ENCODE data around the gene ATP6V0B.

ATP6V0B gene

DNA sequence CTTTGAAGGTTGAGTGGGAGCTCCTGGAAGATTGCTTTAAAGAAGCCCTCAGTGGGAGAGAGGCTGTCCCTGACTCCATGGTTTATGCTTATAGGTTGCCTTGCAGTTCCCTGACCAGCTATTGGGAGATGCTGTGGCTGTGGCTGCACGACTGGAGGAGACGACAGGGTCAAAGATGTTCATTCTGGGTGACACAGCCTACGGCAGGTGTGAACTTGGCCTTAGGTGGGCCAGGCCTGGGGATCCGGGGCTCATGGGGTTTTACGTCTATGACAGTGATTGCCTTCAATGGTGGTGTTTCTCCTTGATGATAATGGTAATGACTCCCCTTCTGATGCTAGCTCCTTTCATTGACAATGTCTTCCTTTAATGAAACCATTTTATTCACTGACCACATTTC, 4.3 kb upstream of the ATP6V0B start:
- Mint-ChIP-seq H3K9me3 (no peaks in the 10 kb centered on the region), H3K27me3 (no peaks in the 10 kb centered on the region), H3K4me1 (ENCODE audit: low read depth) (peaks cover 35% of the 10 kb centered on the region), H3K27ac (peak overlapping the region; percentile 97), H3K4me3 (peak overlapping the region; percentile 99), H3K36me3 (ENCODE audit: low read depth) (peaks cover 68% of the 10 kb centered on the region)
- DNase-seq, result no peak

- Mint-ChIP-seq H3K36me3 (ENCODE audit: low read depth) (peaks cover 72% of the 10 kb centered on the region), H3K9me3 (no peaks in the 10 kb centered on the region), H3K27ac (peak overlapping the region; percentile 97), H3K27me3 (no peaks in the 10 kb centered on the region), H3K4me1 (ENCODE audit: low read depth) (peaks cover 37% of the 10 kb centered on the region), H3K4me3 (peak overlapping the region; percentile 99)
- no peak for DNase-seq
Measured at GRCh38 chr1:43970911-43971310, 3.8 kb upstream of the ATP6V0B start.

- peaks cover 43% of the 10 kb centered on the region for H3K4me1 Mint-ChIP-seq (ENCODE audit: low read depth)
- no peaks in the 10 kb centered on the region for H3K27me3 Mint-ChIP-seq
- H3K4me3 Mint-ChIP-seq, result peak overlapping the region; percentile 99
- peaks cover 75% of the 10 kb centered on the region for H3K36me3 Mint-ChIP-seq (ENCODE audit: low read depth)
- H3K27ac Mint-ChIP-seq, result no peak overlapping the region
- no peak for DNase-seq
- no peaks in the 10 kb centered on the region for H3K9me3 Mint-ChIP-seq
Measured at GRCh38 chr1:43971336-43971980, 3.3 kb upstream of the ATP6V0B start.

DNA sequence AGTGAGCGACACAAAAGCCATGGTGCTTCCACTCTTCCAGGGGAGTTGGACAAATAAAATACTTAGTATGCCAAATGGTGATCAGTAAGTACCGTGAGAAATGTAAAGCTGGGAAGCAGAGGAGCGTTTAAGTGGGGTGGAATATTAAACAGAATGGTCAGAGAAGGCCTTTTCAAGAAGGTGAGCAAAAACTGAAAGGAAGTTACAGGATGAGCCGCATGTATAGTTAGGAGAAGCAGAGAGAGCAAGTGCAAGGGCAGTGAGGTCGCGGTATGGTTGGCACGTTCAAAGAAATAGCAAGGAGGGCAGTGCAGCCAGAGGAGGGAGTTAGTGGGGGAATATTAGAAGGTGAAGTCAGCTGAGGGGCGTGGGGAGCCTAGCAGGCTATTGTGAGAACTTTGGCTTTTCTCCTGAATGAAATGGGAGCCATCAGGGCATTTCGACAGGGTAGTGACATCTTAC, 748 bp upstream of the ATP6V0B start:
- H3K36me3 Mint-ChIP-seq (ENCODE audit: low read depth), result peaks cover 83% of the 10 kb centered on the region
- peaks cover 66% of the 10 kb centered on the region for H3K4me1 Mint-ChIP-seq (ENCODE audit: low read depth)
- no peak for DNase-seq
- H3K9me3 Mint-ChIP-seq, result no peaks in the 10 kb centered on the region
- H3K27ac Mint-ChIP-seq, result peak overlapping the region; percentile 93
- H3K4me3 Mint-ChIP-seq, result peak overlapping the region; percentile 90
- no peaks in the 10 kb centered on the region for H3K27me3 Mint-ChIP-seq

DNA sequence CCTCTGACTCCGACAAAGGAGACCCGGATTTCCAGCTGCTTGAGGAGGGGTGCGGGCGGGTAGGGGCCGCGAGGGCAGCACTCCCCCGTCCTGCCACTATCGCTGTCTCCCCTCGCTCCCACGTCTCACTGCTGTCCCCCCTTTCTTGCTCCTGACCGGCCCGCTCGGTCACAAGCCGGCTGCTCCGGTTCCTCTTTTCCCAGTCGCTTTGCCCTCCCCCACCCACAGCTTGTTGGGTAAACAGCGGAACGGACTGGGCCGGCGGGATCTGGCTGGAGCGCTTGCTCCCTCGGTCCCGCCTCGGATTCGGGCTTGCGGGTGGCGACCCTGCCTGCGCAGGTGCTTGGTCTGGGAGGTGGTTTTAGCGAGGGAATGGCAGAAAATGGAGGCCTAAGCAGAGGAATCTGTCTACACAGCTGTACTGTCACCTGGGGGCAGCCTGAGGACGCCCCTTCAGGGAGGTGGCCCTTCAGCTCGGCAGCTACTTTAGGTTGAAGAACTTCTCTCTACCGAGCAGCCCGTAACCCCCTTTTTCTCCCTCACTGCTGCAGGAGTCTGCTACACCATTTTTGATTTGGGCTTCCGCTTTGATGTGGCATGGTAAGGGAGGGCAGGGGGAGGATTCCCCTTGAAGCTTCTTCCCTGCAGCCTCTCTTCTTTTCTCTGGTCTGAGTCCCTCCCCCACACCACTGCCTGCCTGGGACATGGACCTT, 645 bp downstream of the ATP6V0B start:
- peaks cover 66% of the 10 kb centered on the region for H3K4me1 Mint-ChIP-seq (ENCODE audit: low read depth)
- DNase-seq, result no peak
- H3K4me3 Mint-ChIP-seq, result peak overlapping the region; percentile 90
- H3K27me3 Mint-ChIP-seq, result no peaks in the 10 kb centered on the region
- peaks cover 85% of the 10 kb centered on the region for H3K36me3 Mint-ChIP-seq (ENCODE audit: low read depth)
- no peaks in the 10 kb centered on the region for H3K9me3 Mint-ChIP-seq
- peak overlapping the region; percentile 93 for H3K27ac Mint-ChIP-seq

DNA sequence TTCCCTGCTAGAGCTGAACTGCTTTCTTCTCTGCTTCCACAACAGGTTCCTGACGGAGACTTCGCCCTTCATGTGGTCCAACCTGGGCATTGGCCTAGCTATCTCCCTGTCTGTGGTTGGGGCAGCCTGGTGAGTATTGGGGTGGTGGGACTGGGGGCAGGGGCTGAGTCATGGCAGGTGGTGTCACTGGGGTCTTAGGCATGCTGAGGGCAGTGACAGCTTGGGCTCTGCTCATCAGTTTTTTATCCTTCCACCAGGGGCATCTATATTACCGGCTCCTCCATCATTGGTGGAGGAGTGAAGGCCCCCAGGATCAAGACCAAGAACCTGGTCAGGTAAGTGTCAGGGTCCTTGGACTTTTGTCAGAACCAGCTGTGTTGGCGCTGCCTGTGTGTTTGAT, 1.3 kb downstream of the ATP6V0B start:
- Mint-ChIP-seq H3K36me3 (ENCODE audit: low read depth) (peaks cover 83% of the 10 kb centered on the region), H3K4me3 (peak overlapping the region; percentile 90), H3K4me1 (ENCODE audit: low read depth) (peaks cover 66% of the 10 kb centered on the region), H3K27ac (peak overlapping the region; percentile 93), H3K27me3 (no peaks in the 10 kb centered on the region), H3K9me3 (no peaks in the 10 kb centered on the region)
- no peak for DNase-seq

DNA sequence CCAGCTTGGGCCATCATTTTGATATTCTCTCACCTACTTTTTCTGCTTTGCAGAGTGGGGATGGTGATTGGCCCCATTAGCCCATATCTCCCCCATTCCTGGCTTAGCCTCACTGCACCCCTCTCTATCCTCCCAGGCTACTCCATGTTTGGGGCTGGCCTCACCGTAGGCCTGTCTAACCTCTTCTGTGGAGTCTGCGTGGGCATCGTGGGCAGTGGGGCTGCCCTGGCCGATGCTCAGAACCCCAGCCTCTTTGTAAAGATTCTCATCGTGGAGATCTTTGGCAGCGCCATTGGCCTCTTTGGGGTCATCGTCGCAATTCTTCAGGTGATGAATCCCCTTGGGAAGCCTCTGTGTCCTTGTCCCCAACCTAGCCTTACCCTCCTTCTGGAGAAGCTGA, 2.1 kb downstream of the ATP6V0B start:
- Mint-ChIP-seq H3K27me3 (no peaks in the 10 kb centered on the region), H3K4me1 (ENCODE audit: low read depth) (peaks cover 63% of the 10 kb centered on the region), H3K4me3 (peak overlapping the region; percentile 90), H3K9me3 (no peaks in the 10 kb centered on the region), H3K36me3 (ENCODE audit: low read depth) (peaks cover 83% of the 10 kb centered on the region), H3K27ac (peak overlapping the region; percentile 27)
- DNase-seq, result no peak

- H3K36me3 Mint-ChIP-seq (ENCODE audit: low read depth), result peaks cover 81% of the 10 kb centered on the region
- H3K27ac Mint-ChIP-seq, result peak overlapping the region; percentile 2
- peak overlapping the region; percentile 90 for H3K4me3 Mint-ChIP-seq
- no peaks in the 10 kb centered on the region for H3K27me3 Mint-ChIP-seq
- H3K9me3 Mint-ChIP-seq, result no peaks in the 10 kb centered on the region
- H3K4me1 Mint-ChIP-seq (ENCODE audit: low read depth), result peaks cover 62% of the 10 kb centered on the region
- DNase-seq, result no peak
Measured at GRCh38 chr1:43977376-43978263, 2.9 kb downstream of the ATP6V0B start.

DNA sequence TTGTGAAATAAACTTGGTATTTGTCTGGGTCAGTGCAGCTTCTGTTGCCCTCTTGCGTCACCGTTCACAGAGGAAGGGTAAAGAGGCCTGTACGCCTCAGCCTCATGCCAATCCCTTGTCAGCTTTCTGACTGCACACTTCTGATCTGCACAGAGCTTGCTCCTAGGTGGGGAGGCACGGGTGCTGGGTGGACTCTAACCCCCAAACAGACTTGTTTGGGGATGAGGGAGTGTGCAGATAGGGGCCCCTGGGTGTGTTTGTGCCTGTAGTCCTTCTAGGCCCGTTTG, 3.4 kb downstream of the ATP6V0B start:
- Mint-ChIP-seq H3K36me3 (ENCODE audit: low read depth) (peaks cover 81% of the 10 kb centered on the region), H3K4me1 (ENCODE audit: low read depth) (peaks cover 58% of the 10 kb centered on the region), H3K27ac (no peak overlapping the region), H3K4me3 (peak overlapping the region; percentile 90), H3K9me3 (no peaks in the 10 kb centered on the region), H3K27me3 (no peaks in the 10 kb centered on the region)
- no peak for DNase-seq

DNA sequence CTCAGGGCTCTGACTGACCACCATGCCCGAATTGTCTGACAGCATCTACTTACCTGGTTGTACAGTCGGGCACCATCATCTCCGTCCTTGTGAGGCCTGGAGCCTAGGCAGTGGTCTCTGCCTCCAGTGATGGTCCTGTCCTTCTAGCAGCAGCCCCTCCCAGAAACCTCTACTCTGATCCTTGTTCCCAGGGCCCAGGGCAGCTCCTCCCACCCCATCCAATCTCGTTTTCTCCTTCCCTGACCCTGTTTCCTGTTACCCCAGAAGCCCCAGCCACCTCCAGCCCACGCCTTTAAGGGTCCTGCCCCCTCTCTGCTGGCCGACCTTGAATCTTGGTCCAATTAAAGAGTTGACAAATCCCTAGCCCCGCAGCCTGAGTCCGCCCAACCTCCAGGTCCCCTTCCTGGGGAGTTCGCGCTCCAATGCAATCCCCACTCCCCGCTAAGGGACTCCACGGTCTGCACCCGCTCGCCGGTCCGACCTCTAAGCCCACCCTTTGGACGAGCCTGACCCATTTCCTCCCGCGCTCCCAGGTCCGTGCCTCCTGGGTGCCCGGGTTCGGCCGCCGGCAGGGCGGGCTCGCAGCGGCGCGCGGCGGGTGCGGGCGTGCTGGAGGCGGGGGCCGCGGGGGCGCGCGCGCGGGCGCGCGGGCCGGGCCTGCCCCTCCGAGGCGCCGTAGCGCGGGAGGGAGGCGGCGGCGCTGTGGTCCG, 3.9 kb downstream of the ATP6V0B start, which contains the start of gene B4GALT2:
TSS of gene B4GALT2 (plus strand) at position 660 of the 710 bp plus-strand sequence. CDS start 1,951 bp downstream, outside the sequence.
- Mint-ChIP-seq H3K27ac (peak within 1 kb of the TSS; percentile 89), H3K4me1 (ENCODE audit: low read depth) (peaks cover 53% of the 10 kb centered on the region)

GRCh38 chr1:43979261-43979527, 4.4 kb downstream of the ATP6V0B start:
- DNase-seq, result no peak
- Mint-ChIP-seq H3K27ac (no peak overlapping the region), H3K9me3 (no peaks in the 10 kb centered on the region)

More for the DNA sequence above, 3.9 kb downstream of the ATP6V0B start, which contains the start of gene B4GALT2:
- H3K36me3 Mint-ChIP-seq (ENCODE audit: low read depth), result peaks cover 80% of the 10 kb centered on the region
- H3K9me3 Mint-ChIP-seq, result no peaks in the 10 kb centered on the region
- H3K4me3 Mint-ChIP-seq, result peak within 1 kb of the TSS; percentile 91
- H3K27me3 Mint-ChIP-seq, result no peaks in the 10 kb centered on the region
- peak; percentile 71 for DNase-seq

GRCh38 chr1:43979528-43980254, 4.9 kb downstream of the ATP6V0B start:
- H3K36me3 Mint-ChIP-seq (ENCODE audit: low read depth), result peaks cover 82% of the 10 kb centered on the region
- peak overlapping the region; percentile 89 for H3K27ac Mint-ChIP-seq
- H3K9me3 Mint-ChIP-seq, result no peaks in the 10 kb centered on the region
- peak overlapping the region; percentile 91 for H3K4me3 Mint-ChIP-seq
- no peaks in the 10 kb centered on the region for H3K27me3 Mint-ChIP-seq
- DNase-seq, result peak; percentile 69
- H3K4me1 Mint-ChIP-seq (ENCODE audit: low read depth), result peaks cover 46% of the 10 kb centered on the region

More at GRCh38 chr1:43979261-43979527, 4.4 kb downstream of the ATP6V0B start:
- peaks cover 48% of the 10 kb centered on the region for H3K4me1 Mint-ChIP-seq (ENCODE audit: low read depth)
- H3K4me3 Mint-ChIP-seq, result no peak overlapping the region
- H3K36me3 Mint-ChIP-seq (ENCODE audit: low read depth), result peaks cover 80% of the 10 kb centered on the region
- no peaks in the 10 kb centered on the region for H3K27me3 Mint-ChIP-seq

DNA sequence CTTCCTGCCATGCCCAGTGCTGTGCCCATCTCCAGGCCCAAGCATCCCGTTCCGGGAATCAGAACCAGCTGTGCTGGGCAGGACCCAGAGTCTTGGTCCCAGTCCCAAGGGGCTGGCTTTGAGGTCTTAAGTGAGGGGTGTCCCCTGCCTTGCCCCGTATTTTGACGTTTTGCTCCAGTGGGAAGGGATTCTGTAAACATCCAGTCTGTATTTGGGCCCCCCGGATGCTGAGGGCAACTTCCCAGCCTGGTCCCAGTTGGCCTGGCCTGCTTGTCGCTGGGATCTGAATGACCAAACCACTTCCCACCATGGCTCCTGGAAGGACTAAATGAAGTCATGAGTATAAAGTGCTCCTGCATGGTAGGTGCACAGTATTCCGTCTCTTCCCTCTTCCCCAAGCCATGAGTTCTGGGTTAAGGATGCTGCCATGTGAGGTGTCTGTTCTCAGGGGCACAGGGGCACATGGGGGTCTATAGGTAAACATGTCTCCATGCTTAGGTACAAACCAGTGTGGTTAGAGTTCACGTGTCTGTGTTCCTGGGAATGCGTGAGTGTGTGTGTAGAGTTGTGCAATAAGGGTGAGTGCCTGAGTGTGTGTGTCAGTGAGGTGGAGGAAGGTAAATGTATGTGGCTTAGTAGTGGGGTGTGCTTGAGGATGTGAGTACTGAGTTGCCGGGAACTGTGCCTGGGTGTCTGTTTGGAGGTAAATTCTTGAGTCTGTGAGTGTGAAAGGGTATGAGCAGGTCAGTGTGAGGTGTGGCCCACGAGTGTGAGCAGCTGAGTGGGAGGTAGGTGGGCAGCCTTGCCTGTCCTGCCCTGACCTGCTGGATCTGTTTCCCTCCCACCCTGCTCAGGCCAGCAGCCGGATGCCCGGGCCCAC, 5.7 kb downstream of the ATP6V0B start:
- H3K27ac Mint-ChIP-seq, result peak overlapping the region; percentile 89
- no peaks in the 10 kb centered on the region for H3K9me3 Mint-ChIP-seq
- H3K4me1 Mint-ChIP-seq (ENCODE audit: low read depth), result peaks cover 46% of the 10 kb centered on the region
- H3K36me3 Mint-ChIP-seq (ENCODE audit: low read depth), result peaks cover 85% of the 10 kb centered on the region
- peak; percentile 26 for DNase-seq
- H3K4me3 Mint-ChIP-seq, result peak overlapping the region; percentile 91
- H3K27me3 Mint-ChIP-seq, result no peaks in the 10 kb centered on the region

Data from activated T-cell treated with anti-CD3 and anti-CD28 coated beads, Interleukin-2, amount 50 U/mL, for 24 hours (primary cell).